HCT116 (cell line): Measurements from ENCODE around the gene FAM131B. TPM values are rescaled to one million over a fixed set of nuclear protein-coding genes. Genes with fewer than 3 reads are reported as not detected.

Source experiments
- ATAC-seq: fragments of 200-7000 bp; cut with Tn5 transposase; 2 replicates; pipeline ENCODE4 v1.9.1; 2020; ENCODE audit warnings: mild to moderate bottlenecking, moderate library complexity
- BruUV-seq: library from RNA; stranded (reverse); fragments of 400-500 nt; replicated peaks from 2 replicates; lab custom pipeline; 2021; lab: Mats Ljungman, UMichigan
- CTCF ChIA-PET: fragments of 300-600 bp; sonication (Branson Sonifier 250); formaldehyde crosslinking; loops from one replicate; lab custom pipeline; 2021; ENCODE audit warnings: antibody characterized with exemption; lab: Charles Lee
- POLR2A ChIA-PET: fragments of 300-600, 350-600 bp; sonication (Branson Sonifier 250); formaldehyde crosslinking; loops from one replicate; lab custom pipeline; 2021; ENCODE audit warnings: antibody characterized with exemption; lab: Charles Lee
- RAD21 ChIA-PET, 2 experiments: fragments of 300-600 bp; sonication (Branson Sonifier 250); formaldehyde crosslinking; loops; one replicate each; lab custom pipeline; 2023; ENCODE audit warnings: low total read pairs in 2 of 2; ENCODE audit not compliant: uncharacterized antibody in 2 of 2, unreplicated experiment in 2 of 2, low non-redundant PET in 1 of 2; lab: Charles Lee
- DNase-seq: peaks from one replicate; pipeline ENCODE4 v3.0.0-alpha.2; 2010; ENCODE audit warnings: low read depth, low spot score
- H2AFZ ChIP-seq: fragments of 200-600 bp; shearing (Covaris generic), sonication (generic); 2 replicates; pipeline ENCODE4 v1.6.1; 2017; ENCODE audit warnings: low read depth, mixed run types, mixed read lengths, antibody characterized with exemption, low read length; ENCODE audit not compliant: poor library complexity, severe bottlenecking
- H3K27ac ChIP-seq: 2 replicates; pipeline ENCODE4 v1.5.1; 2012; ENCODE audit warnings: low read depth, low read length
- H3K27me3 ChIP-seq: fragments of 200-600 bp; sonication (generic); 2 replicates; pipeline ENCODE4 v1.6.1; 2016; ENCODE audit warnings: mixed run types, low read length, mixed read lengths; ENCODE audit not compliant: insufficient read depth
- H3K36me3 ChIP-seq, 2 experiments: fragments of 200-500 bp in 1 of 2; fragments of 200-600 bp in 1 of 2; sonication (Bioruptor generic) in 1 of 2; sonication (generic) in 1 of 2; 2 replicates each; pipeline versions ENCODE4 v1.5.1 to v1.6.1; 2014 to 2016; ENCODE audit warnings: low read length in 2 of 2, inconsistent platforms in 1 of 2, mixed read lengths in 1 of 2, mixed run types in 1 of 2; ENCODE audit not compliant: insufficient read depth in 2 of 2, control insufficient read depth in 1 of 2
- H3K4me1 ChIP-seq, 2 experiments: fragments of 200-600 bp in 1 of 2; sonication (generic) in 1 of 2; 2 replicates each; pipeline versions ENCODE4 v1.5.1 to v1.6.1; 2012 to 2017; ENCODE audit warnings: low read length in 2 of 2, inconsistent platforms in 1 of 2, mild to moderate bottlenecking in 1 of 2, mixed read lengths in 1 of 2, mixed run types in 1 of 2, moderate library complexity in 1 of 2; ENCODE audit not compliant: insufficient read depth in 2 of 2, control insufficient read depth in 1 of 2
- H3K4me2 ChIP-seq: fragments of 200-600 bp; sonication (generic); 2 replicates; pipeline ENCODE4 v1.6.1; 2017; ENCODE audit warnings: mixed run types, low read length, mixed read lengths
- H3K4me3 ChIP-seq, 2 experiments: fragments of 200-600 bp in 1 of 2; sonication (generic) in 1 of 2; replicated peaks in 1 of 2; 2 replicates each; pipeline ENCODE4 v1.5.1; 2011 to 2016; ENCODE audit warnings: low read length in 2 of 2, control low read depth in 1 of 2, low read depth in 1 of 2, mild to moderate bottlenecking in 1 of 2, mixed read lengths in 1 of 2, mixed run types in 1 of 2
- H3K79me2 ChIP-seq: fragments of 200-600 bp; sonication (generic); 2 replicates; pipeline ENCODE4 v1.6.1; 2017; ENCODE audit warnings: mild to moderate bottlenecking, mixed run types, low read length, moderate library complexity, mixed read lengths; ENCODE audit not compliant: insufficient read depth
- H3K9ac ChIP-seq: fragments of 200-600 bp; sonication (generic); 2 replicates; pipeline ENCODE4 v1.6.1; 2016; ENCODE audit warnings: low read length, mixed read lengths
- H3K9me2 ChIP-seq: fragments of 200-600 bp; sonication (generic), shearing (Covaris generic); 2 replicates; pipeline ENCODE4 v1.6.1; 2017; ENCODE audit warnings: mixed run types, mild to moderate bottlenecking, moderate library complexity; ENCODE audit not compliant: insufficient read depth
- H3K9me3 ChIP-seq, 2 experiments: fragments of 200-500 bp in 1 of 2; fragments of 200-600 bp in 1 of 2; sonication (Bioruptor generic) in 1 of 2; sonication (generic) in 1 of 2; 2 replicates each; pipeline ENCODE4 v1.6.1; 2014 to 2017; ENCODE audit warnings: low read length in 2 of 2, mixed read lengths in 2 of 2, inconsistent platforms in 1 of 2, low read depth in 1 of 2, mild to moderate bottlenecking in 1 of 2, mixed run types in 1 of 2, moderate library complexity in 1 of 2; ENCODE audit not compliant: control insufficient read depth in 1 of 2, insufficient read depth in 1 of 2
- H4K20me1 ChIP-seq: fragments of 200-600 bp; sonication (generic), shearing (Covaris generic); 2 replicates; pipeline ENCODE4 v1.6.1; 2017; ENCODE audit warnings: mixed run types, mild to moderate bottlenecking, moderate library complexity; ENCODE audit not compliant: insufficient read depth
- EGR1 ChIP-seq: IDR thresholded peaks from 2 replicates; pipeline ENCODE4 v1.6.1; 2012; ENCODE audit warnings: low read depth
- ELF1 ChIP-seq: IDR thresholded peaks from 2 replicates; pipeline ENCODE4 v1.6.1; 2012; ENCODE audit warnings: low read depth, borderline replicate concordance
- EZH2 ChIP-seq: fragments of 200-600 bp; sonication (generic); IDR thresholded peaks from 2 replicates; pipeline ENCODE4 v1.6.1; 2017; ENCODE audit warnings: antibody characterized with exemption, mixed run types
- EZH2phosphoT487 ChIP-seq: fragments of 200-600 bp; IDR thresholded peaks from 2 replicates; pipeline ENCODE4 v1.6.1; 2018; ENCODE audit warnings: antibody characterized with exemption, borderline replicate concordance
- FOSL1 ChIP-seq: IDR thresholded peaks from 2 replicates; pipeline ENCODE4 v1.6.1; 2012; ENCODE audit warnings: low read depth
- POLR2A ChIP-seq: IDR thresholded peaks from 2 replicates; pipeline ENCODE4 v1.7.0; 2011; ENCODE audit warnings: borderline replicate concordance; ENCODE audit not compliant: insufficient read depth, insufficient read length; ENCODE audit errors: extremely low read depth
- POLR2AphosphoS5 ChIP-seq: IDR thresholded peaks from 2 replicates; pipeline ENCODE4 v1.6.1; 2011; ENCODE audit warnings: mild to moderate bottlenecking, low read depth, low read length, moderate library complexity
- RAD21 ChIP-seq: IDR thresholded peaks from 2 replicates; pipeline ENCODE4 v1.6.1; 2012; ENCODE audit warnings: low read depth, mild to moderate bottlenecking
- SP1 ChIP-seq: IDR thresholded peaks from 2 replicates; pipeline ENCODE4 v1.6.1; 2012; ENCODE audit warnings: low read depth
- SRF ChIP-seq: IDR thresholded peaks from 2 replicates; pipeline ENCODE4 v1.6.1; 2012; ENCODE audit warnings: low read depth
- TCF7L2 ChIP-seq: IDR thresholded peaks from 2 replicates; pipeline ENCODE4 v1.7.0; 2011; ENCODE audit warnings: borderline replicate concordance, inconsistent platforms; ENCODE audit not compliant: insufficient read depth, insufficient read length; ENCODE audit errors: extremely low read depth
- YY1 ChIP-seq: IDR thresholded peaks from 2 replicates; pipeline ENCODE4 v1.6.1; 2011; ENCODE audit warnings: low read length, low read depth, moderate library complexity, mild to moderate bottlenecking; ENCODE audit not compliant: insufficient replicate concordance; ENCODE audit errors: extremely low read depth
- ZFX ChIP-seq: fragments of 450-650 bp; IDR thresholded peaks from 2 replicates; pipeline ENCODE4 v1.6.1; 2017
- intact Hi-C: fragments of 100-400 bp; cut with micrococcal nuclease; formaldehyde crosslinking; loops from 2 replicates; pipeline ENCODE4 v1.10.0; 2022
- total RNA-seq: library from RNA; stranded (reverse); gene quantifications from one replicate; pipeline ENCODE4 v1.2.1, GENCODE V29; 2021; ENCODE audit not compliant: unreplicated experiment
- TF ChIP-seq, protein P1 (sequence below): IDR thresholded peaks from 2 replicates; pipeline ENCODE4 v1.6.1; 2011; ENCODE audit warnings: mild to moderate bottlenecking, low read length, moderate library complexity; ENCODE audit not compliant: insufficient replicate concordance; ENCODE audit errors: extremely low read depth
- TF ChIP-seq, protein P2 (sequence below), 3 experiments: fragments of 200-600 bp in 1 of 3; sonication (generic) in 1 of 3; IDR thresholded peaks in 2 of 3; conservative IDR thresholded peaks in 1 of 3; 2 replicates each; pipeline ENCODE4 v1.5.1; 2012 to 2017; ENCODE audit warnings: low read depth in 2 of 3, low read length in 2 of 3, antibody characterized with exemption in 1 of 3, borderline replicate concordance in 1 of 3, control low read depth in 1 of 3, mild to moderate bottlenecking in 1 of 3, mixed read lengths in 1 of 3, mixed run types in 1 of 3, moderate library complexity in 1 of 3; ENCODE audit not compliant: insufficient read depth in 1 of 3
- TF ChIP-seq, protein P3 (sequence below): IDR thresholded peaks from 2 replicates; pipeline ENCODE4 v1.6.1; 2012
- TF ChIP-seq, protein P4 (sequence below): IDR thresholded peaks from 2 replicates; pipeline ENCODE4 v1.6.1; 2012; ENCODE audit warnings: low read depth

Gene FAM131B
- total RNA-seq, 1 experiment from 2014 or later: 0.20 TPM

DNA sequence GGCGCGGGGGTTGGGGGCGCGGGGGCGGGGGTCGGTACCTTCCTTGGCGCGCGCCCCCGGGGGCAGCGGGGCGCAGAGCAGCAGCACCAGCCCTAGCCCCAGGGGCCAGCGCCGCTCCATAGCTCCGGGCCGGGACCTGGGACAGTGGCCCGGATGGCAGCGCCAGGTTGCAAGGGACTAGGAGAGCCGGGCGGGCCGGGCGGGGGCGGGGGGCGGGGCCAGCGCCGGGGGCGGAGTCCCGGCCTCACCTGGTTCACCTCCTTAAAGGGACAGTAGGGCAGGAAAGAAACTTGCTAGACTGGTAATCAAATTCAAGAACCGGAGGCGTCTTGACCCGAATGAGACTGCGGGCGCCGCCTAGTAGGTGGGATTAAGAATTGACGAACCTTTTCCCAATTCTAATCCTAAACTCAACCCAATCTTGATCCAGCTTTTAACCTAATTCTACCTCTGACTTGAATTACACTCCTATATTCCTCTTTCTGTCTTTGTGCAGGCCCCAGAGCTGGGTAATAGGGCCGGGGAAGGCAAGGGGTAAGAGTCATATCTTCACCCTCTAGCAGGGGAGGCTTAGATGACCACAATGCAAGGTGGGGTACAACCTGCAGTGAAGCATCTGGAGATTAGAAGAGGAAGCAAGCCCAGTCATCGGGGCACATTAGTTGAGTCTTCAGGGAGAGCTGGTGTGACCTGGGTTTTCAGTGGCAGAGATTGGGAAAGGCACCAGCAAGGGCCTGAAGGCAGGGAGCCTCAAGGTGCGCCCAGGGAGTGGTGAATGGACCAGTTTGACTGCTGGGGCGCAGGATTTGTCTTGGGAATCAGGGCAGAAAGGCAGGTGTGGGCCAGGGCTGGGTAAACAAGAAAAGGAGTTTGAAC, 46.4 kb upstream of the FAM131B start, which contains the start of gene EPHA1:
TSS of gene EPHA1 (minus strand) at position 171 of the 876 bp plus-strand sequence. CDS start at position 120, 51 bp downstream.
- Histone ChIP-seq H3K36me3 (no peaks in the 10 kb centered on the region), H3K9ac (peak within 1 kb of the TSS; percentile 76), H3K4me2 (peak within 1 kb of the TSS; percentile 92), H3K9me3 (no peaks in the 10 kb centered on the region), H3K9me2 (no peaks in the 10 kb centered on the region), H3K27me3 (no peaks in the 10 kb centered on the region), H4K20me1 (no peaks in the 10 kb centered on the region), H2AFZ (peak within 1 kb of the TSS; percentile 95), H3K4me1 (peaks cover 15 to 22% of the 10 kb centered on the region in 2 experiments; a peak in 3 of 4 replicates), H3K4me3 (peak within 1 kb of the TSS; percentile 82 to 92), H3K27ac (peak within 1 kb of the TSS; percentile 22; the same call in 1 of the 2 replicates), H3K79me2 (peaks cover 3% of the 10 kb centered on the region; the same call in 1 of the 2 replicates)
- intact Hi-C loops: loop anchor here (2.0 to 5.0 kb wide), 4 partner anchors 88 to 168 kb away; no protein-coding TSS in a partner anchor
- ChIA-PET RAD21 (interaction anchor here (0.6 to 1.0 kb wide), 4 partner anchors 28 to 153 kb away, joined by 3 to 5 read pairs (median 3); no protein-coding TSS in a partner anchor), POLR2A (no interaction called here), CTCF (interaction anchor here (0.7 to 2.0 kb wide), 4 partner anchors 29 to 678 kb away, joined by 3 to 13 read pairs (median 3); no protein-coding TSS in a partner anchor)
- BruUV-seq: no TSS peak
- peak; percentile 88 for ATAC-seq
- peak; percentile 88 for DNase-seq
- no peak for TF ChIP-seq SRF
- TF ChIP-seq TCF7L2: no peak
- TF ChIP-seq FOSL1: peak; percentile 21; the same call in 1 of the 2 replicates
- TF ChIP-seq, protein P1, sequence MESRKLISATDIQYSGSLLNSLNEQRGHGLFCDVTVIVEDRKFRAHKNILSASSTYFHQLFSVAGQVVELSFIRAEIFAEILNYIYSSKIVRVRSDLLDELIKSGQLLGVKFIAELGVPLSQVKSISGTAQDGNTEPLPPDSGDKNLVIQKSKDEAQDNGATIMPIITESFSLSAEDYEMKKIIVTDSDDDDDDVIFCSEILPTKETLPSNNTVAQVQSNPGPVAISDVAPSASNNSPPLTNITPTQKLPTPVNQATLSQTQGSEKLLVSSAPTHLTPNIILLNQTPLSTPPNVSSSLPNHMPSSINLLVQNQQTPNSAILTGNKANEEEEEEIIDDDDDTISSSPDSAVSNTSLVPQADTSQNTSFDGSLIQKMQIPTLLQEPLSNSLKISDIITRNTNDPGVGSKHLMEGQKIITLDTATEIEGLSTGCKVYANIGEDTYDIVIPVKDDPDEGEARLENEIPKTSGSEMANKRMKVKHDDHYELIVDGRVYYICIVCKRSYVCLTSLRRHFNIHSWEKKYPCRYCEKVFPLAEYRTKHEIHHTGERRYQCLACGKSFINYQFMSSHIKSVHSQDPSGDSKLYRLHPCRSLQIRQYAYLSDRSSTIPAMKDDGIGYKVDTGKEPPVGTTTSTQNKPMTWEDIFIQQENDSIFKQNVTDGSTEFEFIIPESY: no peak
- TF ChIP-seq YY1: no peak
- TF ChIP-seq POLR2A: no peak
- TF ChIP-seq SP1: peak; percentile 60; the same call in 1 of the 2 replicates
- TF ChIP-seq RAD21: peak; percentile 72
- TF ChIP-seq EZH2phosphoT487: no peak
- no peak for TF ChIP-seq ZFX
- TF ChIP-seq, protein P2, sequence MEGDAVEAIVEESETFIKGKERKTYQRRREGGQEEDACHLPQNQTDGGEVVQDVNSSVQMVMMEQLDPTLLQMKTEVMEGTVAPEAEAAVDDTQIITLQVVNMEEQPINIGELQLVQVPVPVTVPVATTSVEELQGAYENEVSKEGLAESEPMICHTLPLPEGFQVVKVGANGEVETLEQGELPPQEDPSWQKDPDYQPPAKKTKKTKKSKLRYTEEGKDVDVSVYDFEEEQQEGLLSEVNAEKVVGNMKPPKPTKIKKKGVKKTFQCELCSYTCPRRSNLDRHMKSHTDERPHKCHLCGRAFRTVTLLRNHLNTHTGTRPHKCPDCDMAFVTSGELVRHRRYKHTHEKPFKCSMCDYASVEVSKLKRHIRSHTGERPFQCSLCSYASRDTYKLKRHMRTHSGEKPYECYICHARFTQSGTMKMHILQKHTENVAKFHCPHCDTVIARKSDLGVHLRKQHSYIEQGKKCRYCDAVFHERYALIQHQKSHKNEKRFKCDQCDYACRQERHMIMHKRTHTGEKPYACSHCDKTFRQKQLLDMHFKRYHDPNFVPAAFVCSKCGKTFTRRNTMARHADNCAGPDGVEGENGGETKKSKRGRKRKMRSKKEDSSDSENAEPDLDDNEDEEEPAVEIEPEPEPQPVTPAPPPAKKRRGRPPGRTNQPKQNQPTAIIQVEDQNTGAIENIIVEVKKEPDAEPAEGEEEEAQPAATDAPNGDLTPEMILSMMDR (IDR thresholded peaks at IDR 0.05 in 2 of 3, conservative IDR thresholded peaks at IDR 0.05 in 1 of 3; ENCODE audit: borderline replicate concordance in 1 of 3, insufficient read depth in 1 of 3, low read depth in 2 of 3, low read length in 2 of 3): peak; percentile 54 to 76 (median 56)
- no peak for TF ChIP-seq EZH2
- TF ChIP-seq, protein P3, sequence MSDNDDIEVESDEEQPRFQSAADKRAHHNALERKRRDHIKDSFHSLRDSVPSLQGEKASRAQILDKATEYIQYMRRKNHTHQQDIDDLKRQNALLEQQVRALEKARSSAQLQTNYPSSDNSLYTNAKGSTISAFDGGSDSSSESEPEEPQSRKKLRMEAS: peak; percentile 70
- peak; percentile 68; the same call in 1 of the 2 replicates for TF ChIP-seq POLR2AphosphoS5
- no peak for TF ChIP-seq ELF1
- peak; percentile 71 for TF ChIP-seq EGR1
- TF ChIP-seq, protein P4, sequence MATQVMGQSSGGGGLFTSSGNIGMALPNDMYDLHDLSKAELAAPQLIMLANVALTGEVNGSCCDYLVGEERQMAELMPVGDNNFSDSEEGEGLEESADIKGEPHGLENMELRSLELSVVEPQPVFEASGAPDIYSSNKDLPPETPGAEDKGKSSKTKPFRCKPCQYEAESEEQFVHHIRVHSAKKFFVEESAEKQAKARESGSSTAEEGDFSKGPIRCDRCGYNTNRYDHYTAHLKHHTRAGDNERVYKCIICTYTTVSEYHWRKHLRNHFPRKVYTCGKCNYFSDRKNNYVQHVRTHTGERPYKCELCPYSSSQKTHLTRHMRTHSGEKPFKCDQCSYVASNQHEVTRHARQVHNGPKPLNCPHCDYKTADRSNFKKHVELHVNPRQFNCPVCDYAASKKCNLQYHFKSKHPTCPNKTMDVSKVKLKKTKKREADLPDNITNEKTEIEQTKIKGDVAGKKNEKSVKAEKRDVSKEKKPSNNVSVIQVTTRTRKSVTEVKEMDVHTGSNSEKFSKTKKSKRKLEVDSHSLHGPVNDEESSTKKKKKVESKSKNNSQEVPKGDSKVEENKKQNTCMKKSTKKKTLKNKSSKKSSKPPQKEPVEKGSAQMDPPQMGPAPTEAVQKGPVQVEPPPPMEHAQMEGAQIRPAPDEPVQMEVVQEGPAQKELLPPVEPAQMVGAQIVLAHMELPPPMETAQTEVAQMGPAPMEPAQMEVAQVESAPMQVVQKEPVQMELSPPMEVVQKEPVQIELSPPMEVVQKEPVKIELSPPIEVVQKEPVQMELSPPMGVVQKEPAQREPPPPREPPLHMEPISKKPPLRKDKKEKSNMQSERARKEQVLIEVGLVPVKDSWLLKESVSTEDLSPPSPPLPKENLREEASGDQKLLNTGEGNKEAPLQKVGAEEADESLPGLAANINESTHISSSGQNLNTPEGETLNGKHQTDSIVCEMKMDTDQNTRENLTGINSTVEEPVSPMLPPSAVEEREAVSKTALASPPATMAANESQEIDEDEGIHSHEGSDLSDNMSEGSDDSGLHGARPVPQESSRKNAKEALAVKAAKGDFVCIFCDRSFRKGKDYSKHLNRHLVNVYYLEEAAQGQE: no peak
